H1 (cell line): ENCODE measurements around the gene RMND5A. TPM values are rescaled to one million over a fixed set of nuclear protein-coding genes. Genes with fewer than 3 reads are reported as not detected.

Experiments used
- CTCF ChIA-PET: fragments of 300-600 bp; sonication (Branson Sonifier 250); formaldehyde crosslinking; loops from one replicate; lab custom pipeline; 2021; ENCODE audit not compliant: partially characterized antibody; lab: Charles Lee
- POLR2A ChIA-PET: fragments of 300-600 bp; sonication (Branson Sonifier 250); formaldehyde crosslinking; loops from one replicate; lab custom pipeline; 2021; ENCODE audit warnings: inconsistent platforms; ENCODE audit not compliant: partially characterized antibody; lab: Charles Lee
- DNase-seq, 2 experiments: peaks; one replicate each; pipeline versions ENCODE4 v3.0.0 to v3.0.0-alpha.2; 2010 to 2022; ENCODE audit warnings: low spot score in 2 of 2, low read depth in 1 of 2, mixed read lengths in 1 of 2
- FAIRE-seq: peaks from 2 replicates; lab custom pipeline; 2011; peaks lifted over from hg19 to GRCh38; lab: Jason Lieb, UNC
- H2AFZ ChIP-seq: 2 replicates; pipeline ENCODE4 v1.8.1; 2012; ENCODE audit warnings: low read length, inconsistent platforms
- H2AK5ac ChIP-seq: 2 replicates; pipeline ENCODE4 v1.6.1; 2013; ENCODE audit warnings: low read depth, low read length
- H2BK120ac ChIP-seq: replicated peaks from 2 replicates; pipeline ENCODE3; 2013; ENCODE audit warnings: low read depth, low read length, inconsistent platforms
- H2BK12ac ChIP-seq: 2 replicates; pipeline ENCODE4 v1.6.1; 2013; ENCODE audit warnings: low read depth, low read length
- H2BK15ac ChIP-seq: 2 replicates; pipeline ENCODE4 v1.6.1; 2013; ENCODE audit warnings: low read length
- H2BK20ac ChIP-seq: 2 replicates; pipeline ENCODE4 v1.6.1; 2013; ENCODE audit warnings: low read length
- H2BK5ac ChIP-seq: 2 replicates; pipeline ENCODE4 v1.6.1; 2013; ENCODE audit warnings: low read depth, low read length
- H3K14ac ChIP-seq: 2 replicates; pipeline ENCODE4 v1.6.1; 2013; ENCODE audit warnings: inconsistent platforms; ENCODE audit not compliant: insufficient read length
- H3K18ac ChIP-seq: 2 replicates; pipeline ENCODE4 v1.6.1; 2013; ENCODE audit warnings: low read length; ENCODE audit errors: extremely low read depth
- H3K23ac ChIP-seq: 2 replicates; pipeline ENCODE4 v1.6.1; 2013; ENCODE audit warnings: inconsistent platforms; ENCODE audit not compliant: insufficient read length
- H3K23me2 ChIP-seq: 2 replicates; pipeline ENCODE4 v1.6.1; 2013; ENCODE audit warnings: low read depth, low read length
- H3K27ac ChIP-seq: 2 replicates; pipeline ENCODE4 v1.6.1; 2011; ENCODE audit warnings: low read depth, low read length, inconsistent platforms
- H3K27me3 ChIP-seq, 4 experiments: replicated peaks in 1 of 4; 1 replicate in 1 of 4; 2 replicates in 3 of 4; pipeline versions ENCODE4 v1.6.1 to v1.8.1; 2011 to 2013; ENCODE audit warnings: low read length in 3 of 4, mild to moderate bottlenecking in 3 of 4, inconsistent platforms in 2 of 4, mixed read lengths in 2 of 4, moderate library complexity in 1 of 4; ENCODE audit not compliant: control insufficient read depth in 3 of 4, insufficient read depth in 3 of 4; ENCODE audit errors: extremely low read depth in 1 of 4
- H3K36me3 ChIP-seq, 4 experiments: 2 replicates each; pipeline versions ENCODE4 v1.6.1 to v1.8.1; 2011 to 2013; ENCODE audit warnings: mild to moderate bottlenecking in 4 of 4, low read length in 3 of 4, moderate library complexity in 2 of 4, control low read depth in 1 of 4, inconsistent platforms in 1 of 4; ENCODE audit not compliant: insufficient read depth in 4 of 4, control insufficient read depth in 2 of 4
- H3K4ac ChIP-seq: replicated peaks from 2 replicates; pipeline ENCODE3; 2013; ENCODE audit warnings: low read length, low read depth, mixed read lengths, inconsistent platforms; ENCODE audit not compliant: insufficient read length
- H3K4me1 ChIP-seq, 4 experiments: replicated peaks in 1 of 4; 1 replicate in 1 of 4; 2 replicates in 3 of 4; pipeline versions ENCODE4 v1.6.1 to v1.8.1; 2011 to 2013; ENCODE audit warnings: low read length in 3 of 4, inconsistent platforms in 2 of 4, mixed read lengths in 1 of 4; ENCODE audit not compliant: insufficient read depth in 4 of 4, control insufficient read depth in 3 of 4
- H3K4me2 ChIP-seq, 2 experiments: 2 replicates each; pipeline versions ENCODE4 v1.6.1 to v1.8.1; 2011 to 2013; ENCODE audit warnings: low read depth in 2 of 2, low read length in 2 of 2, control low read depth in 1 of 2, inconsistent platforms in 1 of 2, mild to moderate bottlenecking in 1 of 2; ENCODE audit not compliant: insufficient read depth in 1 of 2
- H3K4me3 ChIP-seq, 4 experiments: fragments of 200-600, 300-600 bp in 1 of 4; sonication (generic), shearing (Covaris generic), sonication (Bioruptor Twin) in 1 of 4; 2 replicates each; pipeline versions ENCODE4 v1.5.1 to v1.8.1; 2011 to 2016; ENCODE audit warnings: low read length in 4 of 4, low read depth in 3 of 4, control low read depth in 2 of 4, inconsistent platforms in 2 of 4, mild to moderate bottlenecking in 2 of 4, mixed read lengths in 1 of 4, moderate library complexity in 1 of 4; ENCODE audit not compliant: insufficient read depth in 2 of 4; ENCODE audit errors: extremely low read depth in 1 of 4
- H3K56ac ChIP-seq: replicated peaks from 2 replicates; pipeline ENCODE3; 2013; ENCODE audit warnings: low read depth, mild to moderate bottlenecking, mixed read lengths, low read length, inconsistent platforms; ENCODE audit not compliant: insufficient read length
- H3K79me1 ChIP-seq: 2 replicates; pipeline ENCODE4 v1.6.1; 2013; ENCODE audit warnings: low read depth, low read length, control low read depth
- H3K79me2 ChIP-seq, 2 experiments: 2 replicates each; pipeline versions ENCODE4 v1.6.1 to v1.8.1; 2012 to 2013; ENCODE audit warnings: low read length in 2 of 2, mild to moderate bottlenecking in 2 of 2, inconsistent platforms in 1 of 2; ENCODE audit not compliant: insufficient read depth in 2 of 2, control insufficient read depth in 1 of 2
- H3K9ac ChIP-seq, 4 experiments: replicated peaks in 1 of 4; 1 replicate in 1 of 4; 2 replicates in 3 of 4; pipeline versions ENCODE4 v1.6.1 to v1.8.1; 2011 to 2013; ENCODE audit warnings: low read depth in 3 of 4, low read length in 3 of 4, control low read depth in 2 of 4, mild to moderate bottlenecking in 2 of 4, moderate library complexity in 2 of 4, inconsistent platforms in 1 of 4; ENCODE audit errors: extremely low read depth in 1 of 4
- H3K9me3 ChIP-seq, 2 experiments: 2 replicates each; pipeline versions ENCODE4 v1.6.1 to v1.8.1; 2012 to 2013; ENCODE audit warnings: mild to moderate bottlenecking in 2 of 2, moderate library complexity in 2 of 2, control low read depth in 1 of 2, inconsistent platforms in 1 of 2, low read depth in 1 of 2, low read length in 1 of 2, mixed read lengths in 1 of 2; ENCODE audit not compliant: insufficient read depth in 2 of 2
- H4K20me1 ChIP-seq, 2 experiments: replicated peaks in 1 of 2; 2 replicates each; pipeline versions ENCODE3 to v1.8.1; 2011 to 2013; ENCODE audit warnings: inconsistent platforms in 2 of 2, low read length in 2 of 2, mild to moderate bottlenecking in 1 of 2; ENCODE audit not compliant: insufficient read depth in 2 of 2, control insufficient read depth in 1 of 2
- H4K5ac ChIP-seq: 2 replicates; pipeline ENCODE4 v1.6.1; 2013; ENCODE audit warnings: low read length, low read depth, mixed read lengths, inconsistent platforms; ENCODE audit not compliant: insufficient read length
- H4K8ac ChIP-seq: 2 replicates; pipeline ENCODE4 v1.8.0; 2013; ENCODE audit warnings: mild to moderate bottlenecking, moderate library complexity, low read length, inconsistent platforms; ENCODE audit not compliant: insufficient read depth; ENCODE audit errors: extremely low read depth
- H4K91ac ChIP-seq: replicated peaks from 2 replicates; pipeline ENCODE3; 2013; ENCODE audit warnings: low read length, mixed read lengths, inconsistent platforms; ENCODE audit not compliant: insufficient read length
- TBP ChIP-seq: IDR thresholded peaks from 2 replicates; pipeline ENCODE4 v1.6.1; 2011; ENCODE audit warnings: low read depth, low read length, improper control_type of control experiment
- WGBS, 2 experiments: shearing (Covaris generic) in 1 of 2; methylation state at CpG; one replicate each; pipeline versions ENCODE4 v1.1.6 to v1.1.7; 2013 to 2015; ENCODE audit warnings: low lambda C conversion rate in 2 of 2, mixed read lengths in 2 of 2, inconsistent platforms in 1 of 2, low coverage in 1 of 2, missing lambda C conversion rate in 1 of 2; ENCODE audit not compliant: insufficient replicate concordance in 2 of 2, insufficient coverage in 1 of 2, insufficient read length in 1 of 2; ENCODE audit errors: extremely low coverage in 1 of 2, missing lambda C conversion rate in 1 of 2; 5-methylcytosine and 5-hydroxymethylcytosine counted together
- polyA plus RNA-seq, 7 experiments: library from polyadenylated mRNA; depleted of rRNA in 3 of 7; stranded (reverse) in 5 of 7; unstranded in 2 of 7; fragments of >200 nt in 5 of 7; fragments of 200-250 nt in 2 of 7; gene quantifications; 1 replicate in 5 of 7; 2 replicates in 1 of 7; 4 replicates in 1 of 7; pipeline versions ENCODE4 v1.2.1 to v1.2.3, GENCODE V29; 2011 to 2013; ENCODE audit warnings: missing spikeins in 2 of 7, mixed read lengths in 2 of 7
- total RNA-seq: library from RNA; stranded (reverse); fragmentation: NEBNext Ultra II Directional; extraction: Animal tissue kit (Norgen Biotek cat#: 25700); gene quantifications from 2 replicates; pipeline ENCODE4 v1.2.1, GENCODE V29; 2021
- TF ChIP-seq, protein P1 (sequence below): IDR thresholded peaks from 2 replicates; pipeline ENCODE4 v1.6.1; 2012; ENCODE audit warnings: inconsistent platforms

RMND5A gene
- total and polyA plus RNA-seq, 2 of the 8 experiments (the other 6 are each of a cell fraction or from before 2014, with no cell fraction given), result 21.0 to 66.2 TPM

GRCh38 chr2:86775338-86775737 lies 55.2 kb downstream of the RMND5A start:
- Histone ChIP-seq H3K9me3 (no peaks in the 10 kb centered on the region), H2BK5ac (no peak overlapping the region), H3K27me3 (no peaks in the 10 kb centered on the region), H3K23ac (no peak overlapping the region), H3K79me2 (no peaks in the 10 kb centered on the region), H3K14ac (no peak overlapping the region), H2BK20ac (no peak overlapping the region), H3K4me2 (no peak overlapping the region), H3K9ac (no peak overlapping the region), H2BK120ac (no peak overlapping the region), H3K27ac (no peak overlapping the region), H3K79me1 (no peaks in the 10 kb centered on the region), H3K23me2 (no peaks in the 10 kb centered on the region), H3K4me3 (no peak overlapping the region), H2AFZ (no peak overlapping the region), H2BK15ac (no peak overlapping the region), H4K5ac (no peak overlapping the region), H2BK12ac (no peak overlapping the region), H3K36me3 (peaks cover 0 to 24% (median 14%) of the 10 kb centered on the region in 4 experiments; a peak in 7 of 8 replicates), H2AK5ac (no peak overlapping the region), H4K20me1 (peaks cover 0 to 7% of the 10 kb centered on the region in 2 experiments), H3K4me1 (peaks cover 0 to 3% (median 0%) of the 10 kb centered on the region in 4 experiments; a peak in 1 of 7 replicates), H3K56ac (no peak overlapping the region), H4K8ac (no peak overlapping the region), H3K4ac (no peak overlapping the region), H4K91ac (no peak overlapping the region), H3K18ac (no peak overlapping the region)
- DNase-seq (no peak), FAIRE-seq (no peak)
- 64% methylated on average over 4 of the region's 4 CpGs; no CpG with 5 or more reads in 1 of the 2 experiments for WGBS, 2 experiments
- ChIA-PET POLR2A (no interaction called here), CTCF (interaction anchor here (0.6 to 1.2 kb wide), 3 partner anchors 10 to 32 kb away, joined by 3 to 6 read pairs (median 3); no protein-coding TSS in a partner anchor)
- TF ChIP-seq, protein P1, sequence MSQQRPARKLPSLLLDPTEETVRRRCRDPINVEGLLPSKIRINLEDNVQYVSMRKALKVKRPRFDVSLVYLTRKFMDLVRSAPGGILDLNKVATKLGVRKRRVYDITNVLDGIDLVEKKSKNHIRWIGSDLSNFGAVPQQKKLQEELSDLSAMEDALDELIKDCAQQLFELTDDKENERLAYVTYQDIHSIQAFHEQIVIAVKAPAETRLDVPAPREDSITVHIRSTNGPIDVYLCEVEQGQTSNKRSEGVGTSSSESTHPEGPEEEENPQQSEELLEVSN, result no peak
- TF ChIP-seq TBP, result no peak
